ENCODE measurements around the gene SPOCK1.

DNA sequence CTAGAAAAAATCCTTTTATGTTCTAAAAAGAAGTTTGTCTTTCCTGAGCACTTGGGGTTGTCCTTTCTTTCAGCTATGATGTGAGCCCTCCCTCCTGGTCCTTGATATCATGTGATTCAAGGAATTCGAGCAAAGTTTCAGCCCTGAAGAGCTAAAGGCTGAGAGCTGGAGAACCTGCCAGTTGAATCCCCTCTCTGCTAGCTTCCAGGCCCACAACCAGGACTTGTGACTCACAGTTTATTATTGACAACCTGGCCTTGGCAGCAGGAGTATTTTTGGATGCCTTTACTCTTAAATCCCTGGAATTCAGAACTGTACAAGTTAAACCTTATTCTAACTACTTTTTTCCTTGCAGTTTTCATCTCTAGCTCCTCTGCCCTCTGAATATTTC, 182.8 kb downstream of the SPOCK1 start:
- TF ChIP-seq, protein P1, sequence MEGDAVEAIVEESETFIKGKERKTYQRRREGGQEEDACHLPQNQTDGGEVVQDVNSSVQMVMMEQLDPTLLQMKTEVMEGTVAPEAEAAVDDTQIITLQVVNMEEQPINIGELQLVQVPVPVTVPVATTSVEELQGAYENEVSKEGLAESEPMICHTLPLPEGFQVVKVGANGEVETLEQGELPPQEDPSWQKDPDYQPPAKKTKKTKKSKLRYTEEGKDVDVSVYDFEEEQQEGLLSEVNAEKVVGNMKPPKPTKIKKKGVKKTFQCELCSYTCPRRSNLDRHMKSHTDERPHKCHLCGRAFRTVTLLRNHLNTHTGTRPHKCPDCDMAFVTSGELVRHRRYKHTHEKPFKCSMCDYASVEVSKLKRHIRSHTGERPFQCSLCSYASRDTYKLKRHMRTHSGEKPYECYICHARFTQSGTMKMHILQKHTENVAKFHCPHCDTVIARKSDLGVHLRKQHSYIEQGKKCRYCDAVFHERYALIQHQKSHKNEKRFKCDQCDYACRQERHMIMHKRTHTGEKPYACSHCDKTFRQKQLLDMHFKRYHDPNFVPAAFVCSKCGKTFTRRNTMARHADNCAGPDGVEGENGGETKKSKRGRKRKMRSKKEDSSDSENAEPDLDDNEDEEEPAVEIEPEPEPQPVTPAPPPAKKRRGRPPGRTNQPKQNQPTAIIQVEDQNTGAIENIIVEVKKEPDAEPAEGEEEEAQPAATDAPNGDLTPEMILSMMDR (conservative IDR thresholded peaks at IDR 0.05) = no peak
- TF ChIP-seq EZH2 (IDR thresholded peaks at IDR 0.05; ENCODE audit: low read depth) = no peak

Measured in PC-9 (cell line).